Loucy (cell line): ENCODE measurements around the gene TPD52L1.

Source experiments
- H2AFZ ChIP-seq: fragments of 200-600 bp; sonication (generic); 2 replicates; pipeline ENCODE4 v1.6.0; 2016; ENCODE audit warnings: antibody characterized with exemption, mild to moderate bottlenecking, low read length, moderate library complexity
- H3F3A ChIP-seq: fragments of 200-600 bp; 2 replicates; pipeline ENCODE4 v1.6.0; 2016; ENCODE audit warnings: antibody characterized with exemption, low read depth, mild to moderate bottlenecking
- H3K27me3 ChIP-seq: fragments of 200-600 bp; sonication (generic); 2 replicates; pipeline ENCODE4 v1.6.1; 2014; ENCODE audit warnings: low read length, mild to moderate bottlenecking; ENCODE audit not compliant: insufficient read depth, poor library complexity, severe bottlenecking
- H3K36me3 ChIP-seq: fragments of 200-600 bp; sonication (generic); 2 replicates; pipeline ENCODE4 v1.6.1; 2016; ENCODE audit warnings: low read length; ENCODE audit not compliant: insufficient read depth
- H3K4me1 ChIP-seq: fragments of 200-600 bp; sonication (generic); 2 replicates; pipeline ENCODE4 v1.5.1; 2014; ENCODE audit warnings: low read length, mild to moderate bottlenecking; ENCODE audit not compliant: insufficient read depth, poor library complexity, severe bottlenecking
- H3K4me2 ChIP-seq: fragments of 200-600 bp; sonication (generic); 2 replicates; pipeline ENCODE4 v1.6.0; 2014; ENCODE audit warnings: antibody characterized with exemption, low read length, low read depth, mild to moderate bottlenecking; ENCODE audit not compliant: poor library complexity, severe bottlenecking
- H3K4me3 ChIP-seq: fragments of 200-600 bp; sonication (generic); 2 replicates; pipeline ENCODE4 v1.5.1; 2014; ENCODE audit warnings: low read length, mild to moderate bottlenecking, mixed read lengths; ENCODE audit not compliant: poor library complexity, severe bottlenecking
- H3K79me2 ChIP-seq: fragments of 200-600 bp; sonication (generic); 2 replicates; pipeline ENCODE4 v1.6.1; 2014; ENCODE audit warnings: low read length; ENCODE audit not compliant: insufficient read depth
- H3K9ac ChIP-seq: fragments of 200-600 bp; sonication (generic); 2 replicates; pipeline ENCODE4 v1.6.0; 2014; ENCODE audit warnings: mild to moderate bottlenecking, low read depth, low read length, moderate library complexity; ENCODE audit not compliant: poor library complexity, severe bottlenecking
- H3K9me2 ChIP-seq: fragments of 200-600 bp; sonication (generic); replicated peaks from 2 replicates; pipeline ENCODE4 v1.6.1; 2016; ENCODE audit warnings: low read depth, low read length, mixed read lengths
- H3K9me3 ChIP-seq: fragments of 200-600 bp; sonication (generic); 2 replicates; pipeline ENCODE4 v1.6.1; 2014; ENCODE audit warnings: mild to moderate bottlenecking, antibody characterized with exemption, low read length, low read depth; ENCODE audit not compliant: insufficient read depth
- H4K20me1 ChIP-seq: fragments of 200-600 bp; sonication (generic); 2 replicates; pipeline ENCODE4 v1.6.0; 2014; ENCODE audit warnings: antibody characterized with exemption, low read length, mild to moderate bottlenecking; ENCODE audit not compliant: insufficient read depth, poor library complexity, severe bottlenecking
- EZH2phosphoT487 ChIP-seq: fragments of 200-600 bp; IDR thresholded peaks from 2 replicates; pipeline ENCODE4 v1.6.1; 2018; ENCODE audit warnings: antibody characterized with exemption, mild to moderate bottlenecking, moderate library complexity, borderline replicate concordance
- TF ChIP-seq, protein P1 (sequence below): fragments of 200-600 bp; sonication (generic); conservative IDR thresholded peaks from 2 replicates; pipeline ENCODE4 v1.5.1; 2014; ENCODE audit warnings: mild to moderate bottlenecking, antibody characterized with exemption, low read length

TPD52L1 gene

DNA sequence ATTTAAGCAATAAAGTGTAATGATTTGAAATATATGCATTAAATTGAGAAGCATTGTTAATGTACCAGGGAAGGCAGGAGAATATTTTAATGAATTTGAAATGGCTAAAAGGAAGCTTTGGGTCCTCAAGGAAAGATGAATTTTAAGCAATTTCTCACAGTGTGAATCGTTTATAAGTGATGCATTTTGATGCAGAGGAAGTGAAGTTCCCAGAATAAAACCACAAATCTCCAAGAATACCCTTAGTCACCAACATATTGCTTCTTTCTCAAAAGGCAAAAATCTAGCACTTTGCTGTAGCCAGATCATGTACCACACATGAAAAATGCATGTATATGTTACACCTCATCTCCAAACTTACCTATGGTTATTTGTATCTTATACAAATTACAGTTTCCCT is 11.7 kb downstream of the TPD52L1 start:
- no peaks in the 10 kb centered on the region for H3K36me3 ChIP-seq
- no peaks in the 10 kb centered on the region for H3K4me1 ChIP-seq
- H3K27me3 ChIP-seq = no peaks in the 10 kb centered on the region
- H3K9me3 ChIP-seq = no peaks in the 10 kb centered on the region
- no peaks in the 10 kb centered on the region for H4K20me1 ChIP-seq
- TF ChIP-seq, protein P1, sequence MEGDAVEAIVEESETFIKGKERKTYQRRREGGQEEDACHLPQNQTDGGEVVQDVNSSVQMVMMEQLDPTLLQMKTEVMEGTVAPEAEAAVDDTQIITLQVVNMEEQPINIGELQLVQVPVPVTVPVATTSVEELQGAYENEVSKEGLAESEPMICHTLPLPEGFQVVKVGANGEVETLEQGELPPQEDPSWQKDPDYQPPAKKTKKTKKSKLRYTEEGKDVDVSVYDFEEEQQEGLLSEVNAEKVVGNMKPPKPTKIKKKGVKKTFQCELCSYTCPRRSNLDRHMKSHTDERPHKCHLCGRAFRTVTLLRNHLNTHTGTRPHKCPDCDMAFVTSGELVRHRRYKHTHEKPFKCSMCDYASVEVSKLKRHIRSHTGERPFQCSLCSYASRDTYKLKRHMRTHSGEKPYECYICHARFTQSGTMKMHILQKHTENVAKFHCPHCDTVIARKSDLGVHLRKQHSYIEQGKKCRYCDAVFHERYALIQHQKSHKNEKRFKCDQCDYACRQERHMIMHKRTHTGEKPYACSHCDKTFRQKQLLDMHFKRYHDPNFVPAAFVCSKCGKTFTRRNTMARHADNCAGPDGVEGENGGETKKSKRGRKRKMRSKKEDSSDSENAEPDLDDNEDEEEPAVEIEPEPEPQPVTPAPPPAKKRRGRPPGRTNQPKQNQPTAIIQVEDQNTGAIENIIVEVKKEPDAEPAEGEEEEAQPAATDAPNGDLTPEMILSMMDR = no peak
- no peak for TF ChIP-seq EZH2phosphoT487
- no peaks in the 10 kb centered on the region for H3K79me2 ChIP-seq
- no peak overlapping the region for H3K4me3 ChIP-seq
- H3K4me2 ChIP-seq = no peak overlapping the region
- no peak overlapping the region for H3K9ac ChIP-seq
- no peaks in the 10 kb centered on the region for H3K9me2 ChIP-seq
- no peak overlapping the region for H2AFZ ChIP-seq
- no peaks in the 10 kb centered on the region for H3F3A ChIP-seq

DNA sequence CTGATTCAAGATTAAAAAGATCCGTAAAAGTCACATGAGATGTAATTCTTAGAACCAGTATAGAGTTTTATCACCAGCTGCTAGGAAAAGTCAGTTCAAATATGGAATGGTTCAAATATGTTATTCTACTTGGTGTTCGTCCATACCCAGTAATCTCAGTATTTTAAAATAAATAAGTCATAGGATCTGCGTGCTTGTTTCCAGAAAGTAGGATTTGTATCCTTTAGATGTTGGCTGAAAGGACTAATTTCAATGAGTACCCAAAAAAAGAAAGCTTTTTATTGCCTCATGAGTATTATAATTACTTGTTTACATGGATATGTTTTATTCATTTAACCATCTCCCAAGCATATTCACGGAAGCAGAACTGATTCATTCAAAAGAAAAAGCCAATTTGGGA is 12.2 kb downstream of the TPD52L1 start:
- Histone ChIP-seq H4K20me1 (no peaks in the 10 kb centered on the region), H3F3A (no peaks in the 10 kb centered on the region), H3K9me3 (no peaks in the 10 kb centered on the region), H3K4me2 (no peak overlapping the region), H3K27me3 (no peaks in the 10 kb centered on the region), H3K4me3 (no peak overlapping the region), H3K9ac (no peak overlapping the region), H3K36me3 (no peaks in the 10 kb centered on the region), H2AFZ (no peak overlapping the region), H3K79me2 (no peaks in the 10 kb centered on the region), H3K4me1 (no peaks in the 10 kb centered on the region), H3K9me2 (no peaks in the 10 kb centered on the region)
- TF ChIP-seq, protein P1 = no peak
- no peak for TF ChIP-seq EZH2phosphoT487

DNA sequence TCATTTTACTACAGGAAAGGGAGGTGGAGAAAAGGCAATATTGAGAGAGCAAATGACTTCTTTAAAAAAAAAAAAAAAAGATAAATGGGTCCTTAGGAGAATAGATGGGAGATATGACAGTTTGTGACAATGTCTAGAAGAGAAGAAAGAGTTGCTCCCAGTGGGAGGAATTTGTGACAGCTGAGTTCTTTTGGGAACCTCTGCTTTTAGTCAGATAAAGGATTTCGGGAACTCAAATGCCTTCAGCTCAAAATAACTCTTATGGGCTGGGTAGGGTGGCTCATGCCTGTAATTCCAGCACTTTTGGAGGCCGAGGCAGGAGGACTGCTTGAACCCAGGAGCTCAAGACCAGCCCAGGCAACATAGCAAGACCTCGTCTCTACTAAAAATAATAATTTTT is 13.1 kb downstream of the TPD52L1 start:
- H3K4me2 ChIP-seq = no peak overlapping the region
- no peak overlapping the region for H3K9ac ChIP-seq
- TF ChIP-seq, protein P1 = no peak
- no peak for TF ChIP-seq EZH2phosphoT487
- no peaks in the 10 kb centered on the region for H3K4me1 ChIP-seq
- no peaks in the 10 kb centered on the region for H3K9me2 ChIP-seq
- no peaks in the 10 kb centered on the region for H3K27me3 ChIP-seq
- no peaks in the 10 kb centered on the region for H3K36me3 ChIP-seq
- no peak overlapping the region for H2AFZ ChIP-seq
- H3K79me2 ChIP-seq = no peaks in the 10 kb centered on the region
- no peaks in the 10 kb centered on the region for H3F3A ChIP-seq
- no peak overlapping the region for H3K4me3 ChIP-seq
- no peaks in the 10 kb centered on the region for H3K9me3 ChIP-seq
- H4K20me1 ChIP-seq = no peaks in the 10 kb centered on the region
